ENCODE results near the gene KCNJ1.

- TF ChIP-seq CTCF (IDR thresholded peaks at IDR 0.05; ENCODE audit: low read depth, low read length) (no peak), EZH2phosphoT487 (IDR thresholded peaks at IDR 0.05; ENCODE audit: low read depth) (no peak)
Observed at GRCh38 chr11:128835741-128836430, 31.2 kb downstream of the KCNJ1 start.
